Upper lobe of right lung (tissue), 1 donor: ENCODE data around the gene NAPA. TPM values are rescaled to one million over a fixed set of nuclear protein-coding genes. Genes with fewer than 3 reads are reported as not detected.

Source experiments
- ATAC-seq: fragments of 200-7000 bp; cut with Tn5 transposase; one replicate; pipeline ENCODE4 v1.9.1; 2020; ENCODE audit warnings: mild to moderate bottlenecking, moderate library complexity
- DNase-seq: peaks from one replicate; pipeline ENCODE4 v3.0.0-alpha.2; 2020
- H3K27ac ChIP-seq: fragments of 200-600 bp; one replicate; pipeline ENCODE4 v1.8.0; 2022
- H3K27me3 ChIP-seq: fragments of 200-600 bp; one replicate; pipeline ENCODE4 v1.8.0; 2022; ENCODE audit warnings: mild to moderate bottlenecking
- H3K36me3 ChIP-seq: fragments of 200-600 bp; one replicate; pipeline ENCODE4 v1.8.0; 2022
- H3K4me1 ChIP-seq: fragments of 200-600 bp; one replicate; pipeline ENCODE4 v1.8.0; 2022
- H3K4me3 ChIP-seq: fragments of 200-600 bp; one replicate; pipeline ENCODE4 v1.8.0; 2022; ENCODE audit warnings: mild to moderate bottlenecking
- H3K9me3 ChIP-seq: fragments of 200-600 bp; one replicate; pipeline ENCODE4 v1.8.0; 2022
- intact Hi-C: fragments of 100-400 bp; cut with DNase I; formaldehyde crosslinking; loops from one replicate; pipeline ENCODE4 v1.11.0; 2022
- total RNA-seq: library from RNA; stranded (reverse); fragmentation: NEBNext Ultra II Directional; extraction: Animal tissue kit (Norgen Biotek cat#: 25700); gene quantifications from one replicate; pipeline ENCODE4 v1.2.1, GENCODE V29; 2021
- TF ChIP-seq, protein P1 (sequence below): fragments of 200-600 bp; IDR thresholded peaks from one replicate; pipeline ENCODE4 v1.8.0; 2022; ENCODE audit warnings: antibody characterized with exemption
- donor health status: DM: no; HTN: yes; CAD: no; lungs with severe emphysema.

The NAPA gene
- total RNA-seq, 1 donor from 2014 or later: 134 TPM

DNA sequence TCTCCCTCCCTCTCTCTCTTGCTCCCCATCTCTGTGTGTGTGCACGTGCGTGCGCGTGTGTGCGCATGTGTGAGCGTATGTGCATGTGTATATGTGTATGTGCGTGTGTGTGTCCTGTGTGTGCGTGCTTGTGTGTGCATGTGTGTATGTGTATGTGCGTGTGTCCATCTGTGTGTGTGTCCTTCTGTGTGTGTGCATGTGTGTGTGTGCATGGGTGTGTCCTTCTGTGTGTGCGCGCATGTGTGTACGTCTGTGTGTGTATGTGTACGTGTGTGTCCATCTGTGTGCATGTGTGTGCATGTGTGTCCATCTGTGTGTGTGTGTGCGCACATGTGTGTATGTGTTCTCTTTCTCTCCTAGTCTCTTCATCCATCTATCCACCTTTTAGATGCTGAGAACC lies 55.4 kb downstream of the NAPA start:
- Histone ChIP-seq H3K36me3 (no peaks in the 10 kb centered on the region), H3K4me1 (no peaks in the 10 kb centered on the region), H3K27ac (no peak overlapping the region), H3K4me3 (no peak overlapping the region), H3K9me3 (peaks cover 7% of the 10 kb centered on the region), H3K27me3 (peaks cover 61% of the 10 kb centered on the region)
- no peak for ATAC-seq
- intact Hi-C loops: no loop called here
- no peak for DNase-seq
- TF ChIP-seq, protein P1, sequence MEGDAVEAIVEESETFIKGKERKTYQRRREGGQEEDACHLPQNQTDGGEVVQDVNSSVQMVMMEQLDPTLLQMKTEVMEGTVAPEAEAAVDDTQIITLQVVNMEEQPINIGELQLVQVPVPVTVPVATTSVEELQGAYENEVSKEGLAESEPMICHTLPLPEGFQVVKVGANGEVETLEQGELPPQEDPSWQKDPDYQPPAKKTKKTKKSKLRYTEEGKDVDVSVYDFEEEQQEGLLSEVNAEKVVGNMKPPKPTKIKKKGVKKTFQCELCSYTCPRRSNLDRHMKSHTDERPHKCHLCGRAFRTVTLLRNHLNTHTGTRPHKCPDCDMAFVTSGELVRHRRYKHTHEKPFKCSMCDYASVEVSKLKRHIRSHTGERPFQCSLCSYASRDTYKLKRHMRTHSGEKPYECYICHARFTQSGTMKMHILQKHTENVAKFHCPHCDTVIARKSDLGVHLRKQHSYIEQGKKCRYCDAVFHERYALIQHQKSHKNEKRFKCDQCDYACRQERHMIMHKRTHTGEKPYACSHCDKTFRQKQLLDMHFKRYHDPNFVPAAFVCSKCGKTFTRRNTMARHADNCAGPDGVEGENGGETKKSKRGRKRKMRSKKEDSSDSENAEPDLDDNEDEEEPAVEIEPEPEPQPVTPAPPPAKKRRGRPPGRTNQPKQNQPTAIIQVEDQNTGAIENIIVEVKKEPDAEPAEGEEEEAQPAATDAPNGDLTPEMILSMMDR: no peak

DNA sequence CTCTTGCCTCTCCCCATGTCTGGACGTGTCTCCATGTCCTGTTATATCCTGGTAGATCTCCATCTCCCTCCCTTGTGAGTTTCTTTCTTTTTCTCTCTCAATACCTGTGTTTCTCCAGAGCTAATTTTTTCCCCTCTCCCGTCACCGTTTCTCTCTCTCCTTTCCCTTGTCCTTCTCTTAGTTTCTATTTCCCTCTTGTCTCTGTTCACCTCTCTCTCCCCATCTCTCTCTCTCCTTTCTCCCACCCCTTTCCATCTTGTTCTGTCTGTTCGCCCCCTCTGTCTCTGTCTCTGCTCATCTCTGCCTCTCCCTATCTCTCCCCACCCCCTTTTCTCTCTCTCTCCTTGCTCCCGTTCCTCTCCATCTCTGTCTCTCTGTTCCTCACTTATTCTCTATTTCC lies 56.2 kb downstream of the NAPA start:
- no peaks in the 10 kb centered on the region for H3K4me1 ChIP-seq
- peaks cover 7% of the 10 kb centered on the region for H3K9me3 ChIP-seq
- H3K27me3 ChIP-seq: peaks cover 59% of the 10 kb centered on the region
- TF ChIP-seq, protein P1: no peak
- DNase-seq: no peak
- no peak overlapping the region for H3K27ac ChIP-seq
- intact Hi-C loops: no loop called here
- H3K36me3 ChIP-seq: no peaks in the 10 kb centered on the region
- H3K4me3 ChIP-seq: no peak overlapping the region
- no peak for ATAC-seq

DNA sequence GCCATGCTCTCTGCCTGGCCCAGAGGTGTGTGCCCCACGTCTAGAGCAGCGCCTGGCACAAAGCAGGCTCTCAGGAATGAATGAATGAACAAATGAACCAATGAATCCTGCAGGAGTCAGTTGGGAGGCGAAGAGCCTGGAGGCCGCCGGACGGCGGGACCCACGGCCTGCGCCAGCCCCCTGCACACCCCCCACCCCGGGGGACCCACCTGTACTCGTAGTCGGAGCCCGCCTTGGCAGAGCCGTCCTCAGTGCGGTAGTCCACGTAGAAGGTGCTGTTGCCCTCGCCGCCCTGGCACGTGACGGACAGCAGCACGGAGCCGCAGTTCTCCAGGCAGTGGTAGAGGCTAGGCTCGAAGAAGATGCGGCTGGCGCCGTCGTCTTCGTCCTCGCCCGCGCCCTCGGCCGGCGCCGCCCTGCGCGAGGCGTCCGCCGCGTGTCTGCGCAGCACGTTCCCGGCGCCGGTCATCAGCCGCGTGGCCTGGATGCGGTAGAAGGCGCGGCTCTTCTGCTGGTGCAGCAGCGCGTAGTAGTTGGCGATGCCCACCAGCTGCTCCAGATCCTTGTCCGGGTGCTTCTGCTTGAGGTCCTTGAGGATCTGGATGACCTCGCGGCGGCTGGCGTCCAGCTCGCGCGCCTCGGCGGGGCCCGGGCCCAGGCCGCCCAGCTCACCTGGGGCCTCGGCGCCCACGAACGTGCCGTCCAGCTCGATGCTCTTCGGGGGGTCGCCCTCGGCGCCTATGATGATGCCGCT lies 58.0 kb downstream of the NAPA start:
- ATAC-seq: no peak
- no peak for DNase-seq
- TF ChIP-seq, protein P1: no peak

DNA sequence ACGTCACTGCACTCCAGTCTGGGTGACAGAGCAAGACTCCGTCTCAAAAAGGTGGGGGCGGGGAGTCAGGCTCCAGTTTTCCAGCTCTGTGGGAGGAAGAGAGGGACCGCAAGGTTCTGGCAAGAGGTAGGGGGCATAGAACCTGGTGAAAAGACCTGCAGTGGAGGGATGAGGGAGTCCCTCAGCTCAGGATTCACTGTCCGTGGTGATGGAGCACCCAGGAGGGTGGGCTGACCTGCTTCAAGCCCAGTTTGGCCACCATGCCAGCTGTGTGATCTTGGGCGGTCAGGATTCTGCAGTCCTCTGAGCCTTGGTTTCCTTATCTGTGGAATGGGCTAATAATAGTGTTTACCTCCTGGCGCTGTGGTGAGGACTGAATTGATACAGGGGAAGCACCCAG lies 64.4 kb downstream of the NAPA start:
- intact Hi-C loops: no loop called here
- peaks cover 38% of the 10 kb centered on the region for H3K27me3 ChIP-seq
- H3K27ac ChIP-seq: no peak overlapping the region
- H3K36me3 ChIP-seq: no peaks in the 10 kb centered on the region
- no peak overlapping the region for H3K4me3 ChIP-seq
- no peak for DNase-seq
- TF ChIP-seq, protein P1: no peak
- ATAC-seq: no peak
- peaks cover under 1% of the 10 kb centered on the region for H3K9me3 ChIP-seq
- peaks cover 18% of the 10 kb centered on the region for H3K4me1 ChIP-seq

More for the DNA sequence above, 58.0 kb downstream of the NAPA start:
- H3K4me1 ChIP-seq: no peaks in the 10 kb centered on the region
- intact Hi-C loops: no loop called here
- no peak overlapping the region for H3K27ac ChIP-seq
- no peaks in the 10 kb centered on the region for H3K36me3 ChIP-seq
- peaks cover 7% of the 10 kb centered on the region for H3K9me3 ChIP-seq
- no peak overlapping the region for H3K4me3 ChIP-seq
- H3K27me3 ChIP-seq: peaks cover 56% of the 10 kb centered on the region

DNA sequence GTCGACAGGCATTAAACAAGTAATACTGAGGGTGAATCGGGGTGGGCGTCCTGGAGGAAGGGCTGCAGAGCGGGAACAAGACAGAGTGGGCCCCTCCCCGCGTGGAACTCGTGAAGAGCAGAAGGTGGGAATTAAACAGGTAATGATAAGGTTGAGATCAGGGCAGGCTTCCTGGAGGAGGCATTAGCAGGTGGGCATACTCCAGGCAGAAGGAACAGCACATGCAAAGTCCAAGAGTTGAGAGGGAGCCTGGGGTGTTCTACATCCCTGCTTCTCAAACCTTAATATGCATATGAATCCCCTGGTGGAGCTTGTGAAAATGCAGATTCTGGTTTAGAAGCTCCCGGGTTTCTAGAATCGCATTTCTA lies 66.5 kb downstream of the NAPA start:
- TF ChIP-seq, protein P1: no peak
- no peak overlapping the region for H3K4me3 ChIP-seq
- H3K36me3 ChIP-seq: no peaks in the 10 kb centered on the region
- intact Hi-C loops: no loop called here
- DNase-seq (no peak), ATAC-seq (no peak)
- no peak overlapping the region for H3K27ac ChIP-seq
- H3K4me1 ChIP-seq: peaks cover 19% of the 10 kb centered on the region
- H3K27me3 ChIP-seq: peaks cover 59% of the 10 kb centered on the region
- no peaks in the 10 kb centered on the region for H3K9me3 ChIP-seq
